Osteoblast (primary cell): ENCODE data around the gene ADH1C. TPM values are rescaled to one million over a fixed set of nuclear protein-coding genes. Genes with fewer than 3 reads are reported as not detected.

Experiments
- DNase-seq: peaks from one replicate; pipeline ENCODE4 v3.0.0; 2011; ENCODE audit warnings: low spot score, mixed read lengths; ENCODE audit not compliant: insufficient read length; ENCODE audit errors: missing footprints
- H2AFZ ChIP-seq: 2 replicates; pipeline ENCODE4 v1.6.0; 2011; ENCODE audit warnings: mild to moderate bottlenecking, low read length
- H3K27ac ChIP-seq: 2 replicates; pipeline ENCODE4 v1.5.1; 2011; ENCODE audit warnings: mild to moderate bottlenecking, low read depth, low read length, moderate library complexity
- H3K27me3 ChIP-seq: 2 replicates; pipeline ENCODE4 v1.6.0; 2012; ENCODE audit warnings: mild to moderate bottlenecking, control low read depth, inconsistent platforms, low read length, moderate library complexity; ENCODE audit not compliant: insufficient read depth
- H3K36me3 ChIP-seq: 2 replicates; pipeline ENCODE4 v1.5.1; 2011; ENCODE audit warnings: mild to moderate bottlenecking, low read length, control low read depth, moderate library complexity; ENCODE audit not compliant: insufficient read depth
- H3K4me1 ChIP-seq: 2 replicates; pipeline ENCODE4 v1.5.1; 2011; ENCODE audit warnings: mild to moderate bottlenecking, low read length, control low read depth, moderate library complexity; ENCODE audit not compliant: insufficient read depth
- H3K4me2 ChIP-seq: 2 replicates; pipeline ENCODE4 v1.6.0; 2011; ENCODE audit warnings: mild to moderate bottlenecking, low read length; ENCODE audit not compliant: insufficient read depth
- H3K4me3 ChIP-seq: fragments of 200-600 bp; sonication (generic); 3 replicates; pipeline ENCODE4 v1.5.1; 2012; ENCODE audit warnings: mild to moderate bottlenecking, low read length, inconsistent platforms; ENCODE audit not compliant: insufficient read depth
- H3K79me2 ChIP-seq: 2 replicates; pipeline ENCODE4 v1.6.0; 2012; ENCODE audit warnings: mild to moderate bottlenecking, low read length, control low read depth, inconsistent platforms; ENCODE audit not compliant: insufficient read depth
- H3K9me3 ChIP-seq: 2 replicates; pipeline ENCODE4 v1.5.1; 2011; ENCODE audit warnings: low read depth, low read length, control low read depth
- H4K20me1 ChIP-seq: 2 replicates; pipeline ENCODE4 v1.6.0; 2012; ENCODE audit warnings: mild to moderate bottlenecking, low read length, control low read depth; ENCODE audit not compliant: insufficient read depth
- CTCF ChIP-seq: IDR thresholded peaks from 2 replicates; pipeline ENCODE4 v1.5.1; 2011; ENCODE audit warnings: mild to moderate bottlenecking, low read depth, low read length, moderate library complexity; ENCODE audit errors: extremely low read depth
- total RNA-seq: library from RNA; depleted of rRNA; stranded (reverse); fragments of >200 nt; gene quantifications from 2 replicates; pipeline ENCODE4 v1.2.3, GENCODE V29; 2012

Gene ADH1C
- total RNA-seq, 1 donor = 0.72 TPM

DNA sequence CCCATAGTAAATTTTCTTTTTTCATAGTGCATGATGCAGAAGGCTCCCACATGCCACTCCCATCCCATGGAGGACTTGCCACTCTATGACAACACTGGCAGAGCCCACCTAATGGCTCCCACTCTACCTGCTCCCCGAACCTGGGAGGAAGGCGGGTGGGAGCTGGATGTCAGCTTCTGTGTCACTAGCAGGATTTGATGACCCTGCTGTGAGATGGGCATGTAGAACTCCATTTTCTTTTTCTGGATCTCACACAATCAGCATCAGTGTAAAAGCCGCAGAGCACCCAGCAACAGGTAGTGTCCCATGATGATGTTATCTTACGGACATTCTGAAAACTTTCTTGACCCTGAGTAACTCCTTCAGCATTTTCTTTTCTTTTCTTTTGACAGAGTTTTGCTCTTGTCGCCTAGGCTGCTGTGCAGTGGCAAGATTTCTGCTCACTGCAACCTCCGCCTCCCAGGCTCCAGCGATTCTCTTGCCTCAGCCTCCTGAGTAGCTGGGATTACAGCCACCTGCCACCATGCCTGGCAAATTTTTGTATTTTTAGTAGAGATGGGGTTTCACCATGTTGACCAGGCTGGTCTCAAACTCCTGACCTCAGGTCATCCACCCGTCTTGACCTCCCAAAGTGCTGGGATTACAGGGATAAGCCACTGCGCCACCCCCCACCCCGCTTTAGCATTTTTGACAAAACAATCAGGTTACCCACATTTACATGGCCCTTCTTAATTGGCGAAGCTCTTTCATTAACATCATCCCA, 46.7 kb downstream of the ADH1C start:
- no peak for DNase-seq
- no peak overlapping the region for H2AFZ ChIP-seq
- H3K4me3 ChIP-seq = no peak overlapping the region
- no peaks in the 10 kb centered on the region for H3K36me3 ChIP-seq
- no peak overlapping the region for H3K27ac ChIP-seq
- H3K9me3 ChIP-seq = no peaks in the 10 kb centered on the region
- H3K4me2 ChIP-seq = no peak overlapping the region
- H3K79me2 ChIP-seq = no peaks in the 10 kb centered on the region
- H3K4me1 ChIP-seq = no peaks in the 10 kb centered on the region
- TF ChIP-seq CTCF = no peak
- no peaks in the 10 kb centered on the region for H4K20me1 ChIP-seq
- no peaks in the 10 kb centered on the region for H3K27me3 ChIP-seq

GRCh38 chr4:99301376-99302164, 51.0 kb downstream of the ADH1C start:
- Histone ChIP-seq H3K36me3 (no peaks in the 10 kb centered on the region), H2AFZ (no peak overlapping the region), H3K27me3 (no peaks in the 10 kb centered on the region), H3K27ac (no peak overlapping the region), H3K4me3 (no peak overlapping the region), H3K4me2 (no peak overlapping the region), H3K9me3 (no peaks in the 10 kb centered on the region), H4K20me1 (no peaks in the 10 kb centered on the region), H3K4me1 (no peaks in the 10 kb centered on the region), H3K79me2 (no peaks in the 10 kb centered on the region)
- no peak for TF ChIP-seq CTCF
- DNase-seq = peak; percentile 73

DNA sequence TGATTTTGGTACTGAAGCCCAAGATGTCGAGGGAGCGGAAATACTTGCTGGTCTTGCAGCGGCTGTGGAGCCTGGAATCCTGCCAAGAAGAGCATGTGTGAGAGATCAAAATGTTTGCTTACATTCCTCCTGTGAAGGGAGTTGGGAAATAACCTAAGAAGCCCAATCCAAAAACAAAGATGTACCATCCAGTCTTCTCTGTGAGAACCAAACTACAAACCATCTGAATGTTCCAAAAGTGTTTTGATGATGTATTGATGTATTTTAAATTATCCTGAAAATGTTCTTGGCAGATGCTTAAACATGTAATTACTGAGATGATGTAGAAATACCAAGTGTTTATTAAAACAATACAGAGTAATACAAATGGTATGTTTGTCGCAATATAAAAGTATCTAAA, 51.6 kb downstream of the ADH1C start:
- H3K4me2 ChIP-seq = no peak overlapping the region
- no peaks in the 10 kb centered on the region for H3K9me3 ChIP-seq
- no peak for TF ChIP-seq CTCF
- H4K20me1 ChIP-seq = no peaks in the 10 kb centered on the region
- H3K36me3 ChIP-seq = no peaks in the 10 kb centered on the region
- H3K27me3 ChIP-seq = no peaks in the 10 kb centered on the region
- H3K79me2 ChIP-seq = no peaks in the 10 kb centered on the region
- H3K4me1 ChIP-seq = no peaks in the 10 kb centered on the region
- DNase-seq = peak; percentile 46
- H3K4me3 ChIP-seq = no peak overlapping the region
- H3K27ac ChIP-seq = no peak overlapping the region
- H2AFZ ChIP-seq = no peak overlapping the region

DNA sequence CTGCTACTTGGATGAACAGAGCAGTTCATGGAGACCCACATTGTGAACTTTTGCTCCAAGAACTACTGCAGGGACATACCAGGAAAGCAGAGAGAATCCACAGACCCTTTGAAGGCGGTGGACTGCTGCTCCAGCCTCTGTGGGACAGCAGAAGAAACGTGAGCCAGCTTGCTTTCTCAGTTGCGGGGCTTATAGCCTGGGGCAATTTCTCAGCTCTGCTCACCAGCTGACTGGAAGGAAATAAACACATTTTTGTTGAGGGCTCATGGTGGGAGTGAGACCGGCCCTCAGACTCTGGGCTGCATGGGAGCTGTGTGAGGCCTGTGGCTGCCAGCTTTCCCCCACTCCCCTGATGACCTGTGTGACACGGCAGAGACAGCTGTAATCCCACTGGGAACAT, 59.2 kb downstream of the ADH1C start:
- no peak overlapping the region for H2AFZ ChIP-seq
- no peaks in the 10 kb centered on the region for H3K9me3 ChIP-seq
- H3K4me2 ChIP-seq = no peak overlapping the region
- H3K27me3 ChIP-seq = no peaks in the 10 kb centered on the region
- no peaks in the 10 kb centered on the region for H4K20me1 ChIP-seq
- H3K4me1 ChIP-seq = no peaks in the 10 kb centered on the region
- H3K79me2 ChIP-seq = no peaks in the 10 kb centered on the region
- DNase-seq = no peak
- H3K36me3 ChIP-seq = no peaks in the 10 kb centered on the region
- H3K27ac ChIP-seq = no peak overlapping the region
- TF ChIP-seq CTCF = no peak
- no peak overlapping the region for H3K4me3 ChIP-seq
